ENCODE results near the gene WDR91. TPM values are rescaled to one million over a fixed set of nuclear protein-coding genes. Genes with fewer than 3 reads are reported as not detected.

Gene WDR91
- total RNA-seq, 1 experiment from 2014 or later, result 7.0 TPM

DNA sequence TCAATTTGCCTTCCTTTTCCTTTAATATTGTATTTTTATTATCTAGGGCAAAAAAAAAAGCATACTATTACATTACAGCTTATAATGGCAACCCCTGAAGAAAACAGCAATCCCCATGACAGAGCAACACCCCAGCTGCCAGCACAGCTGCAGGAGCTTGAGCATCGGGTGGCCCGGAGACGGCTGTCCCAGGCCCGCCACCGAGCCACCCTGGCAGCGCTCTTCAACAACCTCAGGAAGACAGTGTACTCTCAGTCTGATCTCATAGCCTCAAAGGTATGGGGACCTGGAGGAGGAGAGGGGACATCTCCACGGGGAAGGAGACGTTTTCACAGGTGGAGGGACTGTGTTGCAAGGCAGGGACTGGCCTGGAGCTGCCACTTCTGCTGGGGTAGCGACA, 29.1 kb upstream of the WDR91 start:
- no peak for TF ChIP-seq EZH2 (IDR thresholded peaks at IDR 0.05; ENCODE audit: borderline replicate concordance, low read depth, low read length, poor library complexity, severe bottlenecking)
- TF ChIP-seq, protein P1, sequence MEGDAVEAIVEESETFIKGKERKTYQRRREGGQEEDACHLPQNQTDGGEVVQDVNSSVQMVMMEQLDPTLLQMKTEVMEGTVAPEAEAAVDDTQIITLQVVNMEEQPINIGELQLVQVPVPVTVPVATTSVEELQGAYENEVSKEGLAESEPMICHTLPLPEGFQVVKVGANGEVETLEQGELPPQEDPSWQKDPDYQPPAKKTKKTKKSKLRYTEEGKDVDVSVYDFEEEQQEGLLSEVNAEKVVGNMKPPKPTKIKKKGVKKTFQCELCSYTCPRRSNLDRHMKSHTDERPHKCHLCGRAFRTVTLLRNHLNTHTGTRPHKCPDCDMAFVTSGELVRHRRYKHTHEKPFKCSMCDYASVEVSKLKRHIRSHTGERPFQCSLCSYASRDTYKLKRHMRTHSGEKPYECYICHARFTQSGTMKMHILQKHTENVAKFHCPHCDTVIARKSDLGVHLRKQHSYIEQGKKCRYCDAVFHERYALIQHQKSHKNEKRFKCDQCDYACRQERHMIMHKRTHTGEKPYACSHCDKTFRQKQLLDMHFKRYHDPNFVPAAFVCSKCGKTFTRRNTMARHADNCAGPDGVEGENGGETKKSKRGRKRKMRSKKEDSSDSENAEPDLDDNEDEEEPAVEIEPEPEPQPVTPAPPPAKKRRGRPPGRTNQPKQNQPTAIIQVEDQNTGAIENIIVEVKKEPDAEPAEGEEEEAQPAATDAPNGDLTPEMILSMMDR (conservative IDR thresholded peaks at IDR 0.05; ENCODE audit: low read depth, low read length), result no peak
- no peaks in the 10 kb centered on the region for H3K9me3 ChIP-seq (ENCODE audit: low read depth, low read length, poor library complexity, severe bottlenecking)
- CTCF ChIA-PET, result no interaction called here
- no peak for DNase-seq (ENCODE audit: low spot score)
- no peaks in the 10 kb centered on the region for H3K4me1 ChIP-seq (ENCODE audit: insufficient read depth, low read length, poor library complexity, severe bottlenecking)
- no peaks in the 10 kb centered on the region for H3K27me3 ChIP-seq (replicated peaks; ENCODE audit: insufficient read depth, low read depth, low read length, poor library complexity)
- POLR2A ChIA-PET (ENCODE audit: low non-redundant PET), result no interaction called here
- no TSS peak for BruUV-seq (replicated peaks)
- intact Hi-C loops (cut with micrococcal nuclease; ENCODE audit: unreplicated experiment), result no loop called here
- no peak overlapping the region for H3K4me3 ChIP-seq (ENCODE audit: low read depth, low read length, poor library complexity, severe bottlenecking)
- no peaks in the 10 kb centered on the region for H3K36me3 ChIP-seq (ENCODE audit: insufficient read depth, low read length, poor library complexity, severe bottlenecking)
- no peak overlapping the region for H3K27ac ChIP-seq (ENCODE audit: low read depth, low read length, poor library complexity, severe bottlenecking)

DNA sequence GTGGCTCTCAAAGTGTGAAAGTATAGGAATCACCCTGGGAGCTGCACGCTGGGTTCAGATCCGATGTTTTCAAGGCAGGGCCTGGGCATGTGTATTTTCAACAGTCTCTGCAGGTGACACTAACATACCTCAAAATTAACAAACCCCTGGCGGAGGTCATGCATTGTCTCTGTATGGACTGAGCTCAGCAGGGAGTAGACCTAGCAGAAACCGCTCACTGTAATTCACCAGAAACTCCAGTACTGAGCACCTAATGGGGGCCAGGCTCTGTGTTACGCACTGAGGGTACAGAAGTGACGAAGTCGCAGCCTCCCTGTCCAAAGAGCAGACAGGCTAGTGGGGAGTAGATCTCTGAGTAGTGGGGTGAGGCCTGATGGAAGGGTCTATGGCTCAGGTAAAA, 27.9 kb upstream of the WDR91 start:
- POLR2A ChIA-PET (ENCODE audit: low non-redundant PET), result no interaction called here
- H3K36me3 ChIP-seq (ENCODE audit: insufficient read depth, low read length, poor library complexity, severe bottlenecking), result no peaks in the 10 kb centered on the region
- H3K4me1 ChIP-seq (ENCODE audit: insufficient read depth, low read length, poor library complexity, severe bottlenecking), result no peaks in the 10 kb centered on the region
- no peak for DNase-seq (ENCODE audit: low spot score)
- no peaks in the 10 kb centered on the region for H3K9me3 ChIP-seq (ENCODE audit: low read depth, low read length, poor library complexity, severe bottlenecking)
- intact Hi-C loops (cut with micrococcal nuclease; ENCODE audit: unreplicated experiment), result no loop called here
- no peak for TF ChIP-seq EZH2 (IDR thresholded peaks at IDR 0.05; ENCODE audit: borderline replicate concordance, low read depth, low read length, poor library complexity, severe bottlenecking)
- TF ChIP-seq, protein P1 (conservative IDR thresholded peaks at IDR 0.05; ENCODE audit: low read depth, low read length), result no peak
- no peak overlapping the region for H3K27ac ChIP-seq (ENCODE audit: low read depth, low read length, poor library complexity, severe bottlenecking)
- no peaks in the 10 kb centered on the region for H3K27me3 ChIP-seq (replicated peaks; ENCODE audit: insufficient read depth, low read depth, low read length, poor library complexity)
- no TSS peak for BruUV-seq (replicated peaks)
- H3K4me3 ChIP-seq (ENCODE audit: low read depth, low read length, poor library complexity, severe bottlenecking), result no peak overlapping the region
- CTCF ChIA-PET, result no interaction called here

DNA sequence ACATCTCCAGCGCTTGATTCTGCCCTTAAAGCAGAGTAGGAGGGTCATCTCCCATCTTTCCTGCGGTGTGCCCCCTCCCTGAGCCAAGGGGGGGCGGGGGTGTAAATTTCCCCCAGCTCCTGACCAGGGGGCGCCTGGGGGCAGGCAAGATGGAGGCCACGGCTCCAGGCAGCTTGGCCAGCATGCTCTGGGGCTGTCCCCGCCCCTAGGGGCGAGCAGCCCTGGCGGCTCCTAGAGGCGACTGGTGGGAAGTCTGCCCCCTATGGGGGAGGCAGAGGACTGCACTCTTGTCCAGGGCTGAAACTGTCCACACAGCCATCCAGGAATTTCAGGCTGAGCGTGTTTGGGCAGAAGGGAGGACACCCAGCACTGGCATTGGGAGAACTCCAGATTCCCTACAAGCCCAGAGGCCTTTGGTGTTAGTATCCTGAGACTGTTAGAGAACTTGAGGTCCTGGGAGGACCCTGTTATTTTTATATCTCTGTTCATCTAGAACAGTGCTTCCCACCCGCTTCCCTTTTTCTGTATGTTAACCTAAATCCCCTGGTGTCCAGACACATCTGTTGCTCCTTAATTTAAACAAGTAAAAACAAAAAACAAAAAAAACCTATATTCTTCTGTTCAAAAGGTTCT, 26.9 kb upstream of the WDR91 start:
- ChIA-PET CTCF (no interaction called here), POLR2A (ENCODE audit: low non-redundant PET) (no interaction called here)
- Histone ChIP-seq H3K36me3 (ENCODE audit: insufficient read depth, low read length, poor library complexity, severe bottlenecking) (no peaks in the 10 kb centered on the region), H3K4me1 (ENCODE audit: insufficient read depth, low read length, poor library complexity, severe bottlenecking) (no peaks in the 10 kb centered on the region), H3K4me3 (ENCODE audit: low read depth, low read length, poor library complexity, severe bottlenecking) (no peak overlapping the region), H3K9me3 (ENCODE audit: low read depth, low read length, poor library complexity, severe bottlenecking) (no peaks in the 10 kb centered on the region), H3K27me3 (replicated peaks; ENCODE audit: insufficient read depth, low read depth, low read length, poor library complexity) (no peaks in the 10 kb centered on the region), H3K27ac (ENCODE audit: low read depth, low read length, poor library complexity, severe bottlenecking) (no peak overlapping the region)
- BruUV-seq (replicated peaks), result no TSS peak
- DNase-seq (ENCODE audit: low spot score), result peak; percentile 24
- intact Hi-C loops (cut with micrococcal nuclease; ENCODE audit: unreplicated experiment), result no loop called here
- no peak for TF ChIP-seq EZH2 (IDR thresholded peaks at IDR 0.05; ENCODE audit: borderline replicate concordance, low read depth, low read length, poor library complexity, severe bottlenecking)
- TF ChIP-seq, protein P1 (conservative IDR thresholded peaks at IDR 0.05; ENCODE audit: low read depth, low read length), result peak; percentile 61

Data from A673 (cell line).